ENCODE results near the gene KCNJ16. TPM values are rescaled to one million over a fixed set of nuclear protein-coding genes. Genes with fewer than 3 reads are reported as not detected.
"Not testable (repeated sequence)": the region's sequence is repeated elsewhere in the genome, so short reads cannot be mapped to it uniquely, and the experiment has no call there.

Gene KCNJ16
- 1 to 10 TPM in 1 of 10 donors, under 1 TPM in 9; 0.14 to 1.2 (median 0.46) TPM for polyA plus RNA-seq (ENCODE audit: insufficient read length in 10 of 10)
- long read RNA-seq, donor 1 = 0 reads
- long read RNA-seq, donor 2 = 0 reads
- long read RNA-seq, donor 3 = 0 reads
- long read RNA-seq, donor 4 = 0 reads
- long read RNA-seq, donor 5 = 0 reads
- long read RNA-seq, donor 6 = 0 reads
- long read RNA-seq, donor 7 = 0 reads
- long read RNA-seq, donor 8 = 0 reads
- long read RNA-seq, donor 9 = 0 reads

DNA sequence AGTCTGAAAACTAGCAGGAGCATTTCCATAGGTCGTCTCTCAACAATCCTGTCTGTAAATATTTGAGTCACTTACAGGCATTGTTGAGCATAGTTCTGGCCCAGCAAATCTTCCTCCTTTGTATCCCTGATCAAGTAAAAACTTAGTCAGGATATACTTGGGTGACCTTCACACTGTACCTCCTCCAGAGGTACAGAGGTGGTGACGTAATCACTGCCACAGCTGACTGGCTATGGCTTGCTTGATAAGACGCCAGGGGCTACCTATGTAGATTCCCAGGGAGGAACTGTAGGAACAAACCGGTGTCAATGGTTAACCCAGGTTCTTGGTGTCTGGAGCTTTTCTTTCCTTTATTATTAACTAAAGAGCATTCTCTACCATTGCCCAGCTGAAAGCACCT is at the start of gene KCNJ16:
TSS of gene KCNJ16 (plus strand) at position 270 of the 400 bp plus-strand sequence. CDS start 56,863 bp downstream, outside the sequence.
- DNase-seq = no peak

DNA sequence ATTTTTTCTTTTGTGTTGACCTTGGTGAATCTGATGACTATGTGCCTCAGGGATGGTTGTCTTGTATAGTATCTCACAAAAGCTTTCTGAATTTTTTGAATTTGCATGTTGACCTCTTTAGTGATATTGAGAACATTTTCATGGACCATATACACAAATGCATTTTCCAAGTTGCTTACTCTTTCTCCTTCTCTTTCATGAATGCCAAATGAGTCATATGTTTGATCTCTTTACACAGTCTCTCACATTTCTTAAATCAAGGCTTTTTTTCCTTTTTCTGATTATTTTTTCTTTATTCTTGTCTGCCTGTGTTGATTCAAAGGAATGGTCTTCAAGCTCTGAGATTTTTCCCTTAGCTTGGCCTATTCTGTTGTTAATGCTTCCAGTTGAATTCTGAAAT is 46.6 kb upstream of the KCNJ16 start:
- no peak for DNase-seq

DNA sequence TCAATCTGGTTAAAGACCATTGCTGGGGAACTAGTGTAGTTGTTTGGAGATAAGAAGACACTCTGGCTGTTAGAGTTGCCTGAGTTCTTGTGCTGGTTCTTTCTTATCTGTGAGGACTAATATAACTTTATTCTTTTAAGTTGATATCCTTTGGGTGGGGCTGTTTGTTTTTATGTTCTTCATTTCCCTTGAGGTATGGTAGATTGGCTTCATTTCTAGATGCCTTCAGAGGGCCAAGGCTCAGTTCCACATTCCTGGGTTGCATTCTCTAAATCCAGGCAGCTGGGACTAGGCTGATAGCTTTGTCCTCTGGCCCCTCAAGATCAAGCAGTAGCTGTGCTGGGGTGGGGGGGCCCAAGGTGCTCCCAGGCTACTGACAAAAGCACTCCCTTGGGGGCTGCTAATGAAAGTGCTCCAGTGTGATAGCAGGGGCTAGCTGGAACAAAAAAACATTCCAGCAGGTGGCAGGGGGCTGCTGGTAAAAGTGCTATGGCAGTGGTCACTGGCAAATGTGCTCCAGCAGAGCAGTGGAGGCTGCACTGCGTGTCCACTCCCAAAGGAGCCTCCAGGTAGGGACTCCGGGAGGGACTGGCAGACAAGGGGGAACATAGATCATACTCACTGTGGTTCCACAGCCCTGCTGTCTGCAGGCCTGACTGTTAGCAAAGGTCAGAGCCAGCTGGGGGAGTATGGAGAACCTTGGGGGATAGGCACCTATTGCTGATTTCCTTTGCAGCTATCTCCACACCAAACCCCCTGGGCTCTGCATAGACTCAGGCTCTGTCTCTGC is 45.9 kb upstream of the KCNJ16 start:
- no peak for DNase-seq

DNA sequence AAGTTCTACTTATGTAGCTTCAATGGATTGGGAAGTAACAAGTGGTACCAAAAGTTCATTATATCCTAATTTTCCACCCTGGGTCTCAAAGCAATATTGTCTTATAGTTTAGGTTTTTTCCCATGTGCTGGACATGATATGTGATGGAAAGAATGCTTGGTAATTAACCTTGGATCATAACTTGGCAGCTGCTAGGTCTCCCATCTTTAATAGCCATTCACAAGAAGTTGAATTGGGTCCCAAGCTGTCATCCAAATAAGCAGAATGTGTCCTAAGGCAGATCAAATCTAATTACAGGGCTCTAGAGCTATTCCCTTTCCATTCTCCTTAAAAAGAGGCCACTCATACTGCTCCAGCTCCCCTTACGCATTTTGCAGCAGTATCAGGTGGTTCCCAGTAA is 44.7 kb upstream of the KCNJ16 start:
- peak in 1 of 3 donors; percentile 61 for DNase-seq

DNA sequence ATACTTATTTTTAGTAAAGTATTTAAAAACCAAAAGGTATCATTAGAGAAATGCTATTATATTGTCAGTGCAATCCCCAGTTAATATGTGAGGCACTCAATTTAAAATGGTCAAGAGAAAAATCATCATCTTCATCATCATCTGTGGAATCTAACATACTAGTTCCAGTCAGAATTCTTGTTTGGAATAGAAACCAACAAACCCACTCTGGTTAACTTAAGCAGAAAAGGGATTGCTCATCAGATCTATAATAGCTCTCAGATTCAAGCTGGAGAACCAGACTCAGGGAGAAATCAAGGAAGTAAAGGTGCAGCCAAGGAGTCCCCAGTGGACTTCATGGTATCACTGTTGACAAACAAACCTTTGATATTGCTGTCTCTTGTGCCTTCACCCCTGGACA is 43.7 kb upstream of the KCNJ16 start:
- DNase-seq = no peak

DNA sequence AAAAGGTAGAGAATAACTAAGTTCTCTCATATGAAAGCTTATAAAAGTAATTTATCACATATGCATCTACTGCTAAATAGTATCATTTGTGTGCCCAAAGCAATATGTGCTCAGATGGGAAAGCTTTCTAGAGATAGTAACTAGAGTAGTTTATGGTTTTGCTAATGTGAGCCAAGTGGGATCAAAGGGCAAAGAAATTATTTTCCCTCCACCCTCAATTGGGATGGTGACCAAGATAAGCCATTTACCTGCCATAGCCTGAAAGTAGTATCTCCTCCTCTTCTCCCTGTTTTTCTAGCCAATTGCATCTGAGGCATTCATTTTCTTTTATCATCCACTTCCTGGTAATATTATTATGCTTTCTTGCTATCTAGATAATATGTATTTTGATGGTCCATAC is 41.9 kb upstream of the KCNJ16 start:
- DNase-seq = no peak

DNA sequence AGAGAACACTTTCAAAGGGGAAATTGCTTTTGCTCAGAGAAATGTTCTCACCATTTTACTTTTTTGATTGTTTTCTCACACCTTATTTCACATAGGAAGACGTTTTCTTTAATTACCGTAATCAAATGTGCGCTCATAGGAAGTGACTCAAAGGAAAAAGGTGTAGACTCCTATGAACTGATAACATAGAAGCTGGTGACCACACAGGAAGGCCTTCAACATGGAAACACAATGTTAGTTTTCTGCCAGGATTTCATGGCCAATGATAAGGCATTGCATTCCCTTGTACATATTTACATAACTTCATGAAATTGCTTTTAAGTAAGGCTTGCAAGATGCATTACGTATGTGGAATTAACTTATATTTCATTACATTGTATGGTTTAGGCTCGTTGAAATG is 40.9 kb upstream of the KCNJ16 start:
- DNase-seq = no peak

DNA sequence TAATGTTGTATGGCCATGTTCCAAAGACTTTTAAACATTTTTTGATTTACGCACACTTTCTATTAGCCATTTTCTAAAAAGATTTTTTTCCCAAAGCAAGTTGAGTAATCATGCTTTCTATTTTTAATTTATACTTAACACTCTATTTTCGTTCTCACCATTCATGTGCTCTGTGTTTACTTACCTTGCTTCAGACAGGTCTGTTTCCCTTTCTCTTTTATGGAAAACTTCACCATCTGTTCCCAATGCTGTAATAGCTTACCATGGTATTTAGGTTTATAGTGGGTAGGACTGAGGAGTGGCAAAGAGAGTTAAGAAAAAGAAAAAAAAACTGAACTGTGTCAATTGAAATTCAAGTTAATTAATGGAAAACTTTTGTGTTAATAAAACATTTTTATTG is 37.5 kb upstream of the KCNJ16 start:
- DNase-seq = no peak

DNA sequence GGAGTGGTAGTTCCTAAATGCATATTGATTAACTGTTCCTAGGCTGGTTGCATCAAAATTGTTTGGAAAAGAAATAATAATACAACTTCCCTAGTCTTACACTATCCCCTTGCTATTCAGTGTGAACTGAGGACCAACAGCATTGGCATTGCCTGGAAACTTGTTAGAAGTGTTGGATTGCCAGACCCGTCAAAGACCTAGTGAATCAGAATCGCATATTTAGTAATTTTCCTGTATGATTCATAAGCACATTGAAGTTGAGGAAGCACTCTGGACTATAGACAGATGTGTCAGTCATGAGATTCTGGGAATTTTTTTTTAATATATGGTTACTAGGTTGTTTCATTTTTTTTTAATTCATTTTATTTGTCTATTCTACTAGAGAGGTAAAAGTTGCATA is 34.7 kb upstream of the KCNJ16 start:
- no peak for DNase-seq

DNA sequence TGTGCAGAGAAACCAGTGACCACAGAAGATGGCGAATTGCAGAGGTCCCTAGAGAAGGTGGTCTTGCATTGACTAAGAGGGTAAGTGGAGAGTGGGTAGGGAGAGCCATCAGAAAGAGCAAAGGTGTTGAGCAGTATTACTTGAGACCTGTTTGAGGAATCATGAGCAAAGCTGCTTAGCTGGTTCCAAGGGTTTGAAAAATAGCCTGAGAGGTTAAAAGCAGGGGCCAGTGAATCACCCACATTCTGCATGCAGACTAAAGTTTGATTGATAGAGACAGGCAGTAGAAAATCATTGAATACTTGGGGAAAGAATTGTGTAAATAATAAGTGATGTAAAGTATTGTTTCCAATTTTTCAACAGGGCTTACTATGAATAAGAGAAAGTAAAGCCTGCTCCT is 34.0 kb upstream of the KCNJ16 start:
- DNase-seq = no peak

DNA sequence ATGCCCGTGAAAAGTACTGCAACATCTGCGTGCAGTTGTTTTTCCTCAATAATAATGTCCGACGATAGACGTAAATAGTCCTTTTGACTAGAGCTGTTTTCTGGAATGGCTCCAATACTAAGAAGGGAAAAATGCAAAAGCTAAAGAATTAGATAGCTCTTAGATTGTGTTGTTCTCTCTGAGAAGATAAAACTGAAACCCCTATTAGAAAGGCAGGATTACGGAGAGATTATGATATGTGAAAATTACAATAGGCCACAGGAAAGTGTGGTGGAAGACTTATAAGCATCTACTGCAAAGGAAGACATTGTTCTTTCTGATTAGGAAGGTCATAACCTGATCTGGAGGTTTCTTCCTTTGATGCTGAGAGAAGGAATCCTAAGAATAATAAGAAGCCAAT is 33.5 kb upstream of the KCNJ16 start:
- peak in 1 of 3 donors; percentile 32 for DNase-seq

DNA sequence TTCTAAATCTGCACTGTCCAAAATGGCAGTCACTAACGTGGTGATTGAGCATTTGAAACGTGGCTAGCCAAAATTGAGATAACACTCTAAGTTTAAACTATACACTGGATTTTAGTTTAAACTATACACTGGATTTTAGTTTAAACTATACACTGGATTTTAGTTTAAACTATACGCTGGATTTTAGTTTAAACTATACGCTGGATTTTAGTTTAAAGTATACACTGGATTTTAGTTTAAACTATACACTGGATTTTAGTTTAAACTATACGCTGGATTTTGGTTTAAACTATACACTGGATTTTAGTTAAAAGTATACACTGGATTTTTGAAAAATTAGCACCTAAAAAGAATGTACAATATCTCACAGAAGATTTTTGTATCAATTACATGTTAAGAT is 29.2 kb upstream of the KCNJ16 start:
- not testable (repeated sequence) for DNase-seq

DNA sequence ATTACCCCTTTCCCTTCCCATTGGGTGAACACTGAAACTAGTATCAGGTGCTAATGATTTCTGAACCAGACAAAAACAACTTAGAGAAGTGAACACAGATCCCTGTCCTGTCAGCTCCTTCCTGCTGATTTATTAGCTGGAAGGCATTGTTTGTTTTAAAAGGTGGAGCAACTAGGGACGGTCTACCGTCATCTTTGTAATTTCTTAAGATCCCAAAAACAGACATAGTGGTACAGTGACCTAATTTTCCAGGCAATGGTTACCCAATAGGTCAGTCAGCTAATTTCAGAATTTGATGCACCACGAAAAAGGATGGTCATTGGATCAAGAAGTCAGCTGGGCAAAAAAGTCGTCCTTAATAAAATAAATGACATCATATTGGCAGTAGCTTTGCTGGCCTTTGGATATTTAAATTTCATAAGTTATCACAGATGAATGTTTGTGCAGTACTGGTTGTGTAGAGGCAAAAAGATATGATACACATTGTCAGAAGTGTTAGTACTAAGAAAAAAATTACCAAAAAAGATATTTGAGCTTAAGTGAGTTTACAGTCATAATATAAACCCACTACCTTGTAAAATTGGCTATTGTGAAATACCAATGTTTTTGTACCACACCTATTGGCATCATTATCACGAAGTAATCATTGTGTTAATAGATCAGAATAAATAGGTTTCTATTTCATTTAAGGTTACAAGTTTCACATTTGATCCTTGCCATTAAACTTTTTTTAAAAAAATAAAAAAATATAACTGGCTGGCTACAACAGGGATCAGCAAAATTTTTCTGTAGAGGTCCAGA is 27.2 kb upstream of the KCNJ16 start:
- no peak for DNase-seq

DNA sequence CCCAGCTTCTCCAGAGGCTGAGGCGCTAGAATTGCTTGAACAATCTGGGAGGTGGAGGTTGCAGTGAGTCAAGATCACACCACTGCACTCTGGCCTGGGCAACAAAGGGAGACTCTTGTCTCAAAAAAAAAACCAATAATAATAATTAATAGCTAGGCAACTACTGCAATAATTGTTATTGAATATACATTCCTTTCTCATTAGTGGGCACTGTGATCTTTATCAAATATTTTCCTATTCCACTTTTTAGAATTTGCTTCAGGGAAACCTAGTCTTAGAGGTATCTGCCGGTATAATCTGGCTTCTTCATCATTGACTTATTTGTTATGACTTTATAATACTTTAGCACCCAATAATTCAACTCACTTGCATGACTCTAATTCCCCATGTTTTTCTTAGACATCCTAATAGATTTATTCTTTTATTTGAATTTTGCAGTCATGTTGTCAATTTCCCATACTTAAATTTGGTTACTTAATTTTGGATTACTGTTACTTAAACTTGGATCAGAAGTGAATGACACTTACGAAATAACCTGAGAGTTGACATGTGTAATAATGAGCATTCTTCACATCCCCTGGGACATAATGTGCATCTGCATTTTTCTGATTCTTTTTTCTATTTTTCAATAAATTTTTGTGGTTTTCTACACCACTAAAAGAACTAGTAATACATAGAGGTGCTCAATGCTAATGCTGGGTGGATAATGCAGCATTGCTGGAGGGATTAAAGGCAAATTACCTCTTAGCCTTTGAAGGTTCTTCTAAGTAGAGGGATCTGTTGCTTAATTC is 25.0 kb upstream of the KCNJ16 start:
- DNase-seq = no peak

DNA sequence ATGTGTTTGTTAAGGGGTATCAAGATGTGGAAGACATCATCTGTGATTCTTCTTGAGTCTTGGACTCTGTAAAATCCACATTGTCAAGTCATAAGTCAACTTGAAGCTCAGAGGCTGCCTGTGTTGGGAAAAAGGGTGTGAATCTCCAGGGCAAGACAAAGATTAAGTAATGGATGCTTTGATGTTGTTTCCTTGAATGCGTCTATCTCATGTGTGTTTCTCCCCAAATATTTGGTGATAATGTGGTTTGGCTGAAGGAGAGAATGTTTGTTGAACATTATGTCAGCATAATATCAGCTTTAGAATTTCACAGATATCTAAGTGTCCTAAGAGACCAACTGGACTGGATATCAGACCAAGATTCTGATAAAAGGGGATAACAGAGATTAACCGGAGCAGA is 24.1 kb upstream of the KCNJ16 start:
- DNase-seq = peak in 1 of 3 donors; percentile 32

DNA sequence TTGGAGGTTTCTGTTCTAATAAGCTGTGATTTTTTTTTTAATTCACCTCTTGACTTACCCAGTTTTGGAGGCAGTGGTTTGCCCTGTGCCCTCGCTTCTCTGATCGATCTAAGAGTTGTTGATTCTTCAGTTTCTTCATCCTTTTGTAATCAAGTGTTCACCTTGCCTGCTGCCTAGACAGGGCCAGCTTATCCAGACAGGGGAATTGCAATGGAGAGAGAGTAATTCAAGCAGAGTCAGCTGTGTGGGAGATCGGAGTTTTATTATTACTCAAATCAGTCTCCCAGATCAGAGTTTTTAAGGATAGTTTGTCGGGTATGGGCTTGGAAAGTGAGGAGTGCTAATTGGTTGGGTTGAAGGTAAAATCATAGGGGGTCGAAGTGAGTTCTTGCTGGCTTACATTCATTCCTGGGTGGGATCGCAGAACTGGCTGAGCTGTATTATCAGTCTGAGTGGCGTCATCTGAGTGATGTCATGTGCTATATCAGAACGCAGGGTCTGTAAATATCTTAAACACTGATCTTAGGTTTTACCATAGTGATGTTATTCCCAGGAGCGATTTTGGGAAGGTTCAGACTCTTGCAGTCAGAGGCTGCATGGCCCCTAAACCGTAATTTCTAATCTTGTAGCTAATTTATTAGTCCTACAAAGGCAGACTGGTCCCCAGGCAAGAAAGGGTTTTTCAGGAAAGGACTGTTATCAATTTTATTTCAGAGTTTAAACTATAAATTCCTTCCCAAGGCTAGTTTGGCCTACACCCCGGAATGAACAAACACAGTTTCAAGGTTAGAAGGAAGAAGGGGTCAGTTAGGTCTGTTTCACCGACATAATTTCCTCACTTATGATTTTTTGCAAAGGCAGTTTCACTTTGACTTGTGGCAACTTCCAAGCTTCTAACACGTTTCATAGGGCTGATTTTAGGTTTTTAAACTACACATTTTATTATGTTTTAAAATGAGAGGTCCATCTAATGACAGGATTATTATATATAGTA is 21.5 kb upstream of the KCNJ16 start:
- peak in 1 of 3 donors; percentile 34 for DNase-seq

DNA sequence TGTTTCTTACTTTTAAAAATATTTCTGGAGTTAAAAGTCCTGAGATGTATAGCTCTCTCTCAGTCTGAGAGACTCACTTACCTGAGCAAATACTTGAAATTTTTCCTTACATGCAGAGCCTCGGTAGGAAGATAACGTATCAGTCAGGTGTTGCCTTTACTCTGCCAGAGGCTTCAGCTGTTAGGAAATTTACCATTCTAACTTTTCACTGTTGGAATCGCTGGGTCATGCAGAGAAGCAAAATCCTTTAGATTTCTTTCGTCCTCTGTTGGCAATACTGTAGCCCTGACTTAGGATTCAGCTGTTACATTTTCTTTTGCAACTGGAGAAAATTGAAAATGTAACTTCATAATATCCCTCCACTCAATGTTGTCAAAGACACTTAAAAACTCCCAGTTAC is 20.0 kb upstream of the KCNJ16 start:
- DNase-seq = peak in 1 of 3 donors; percentile 29

DNA sequence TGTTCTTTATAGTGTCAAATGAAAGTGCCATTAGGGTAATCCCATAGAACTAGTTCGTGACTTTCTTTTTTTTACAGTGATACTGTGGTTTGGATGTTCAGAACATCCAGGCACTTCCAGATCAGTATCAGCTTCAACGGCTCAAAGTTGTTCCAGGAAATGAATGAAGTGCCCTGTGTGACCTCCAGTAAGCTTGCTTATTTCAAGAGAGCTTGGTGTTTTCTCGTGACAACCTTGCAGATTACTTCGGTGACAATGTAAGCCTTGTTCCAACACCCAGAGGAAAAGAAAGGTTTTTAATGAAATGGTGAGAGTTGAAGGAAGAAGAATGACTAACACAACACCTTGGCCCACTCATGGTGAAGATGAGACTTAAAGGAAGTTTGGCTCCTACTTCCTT is 16.0 kb upstream of the KCNJ16 start:
- DNase-seq = no peak

DNA sequence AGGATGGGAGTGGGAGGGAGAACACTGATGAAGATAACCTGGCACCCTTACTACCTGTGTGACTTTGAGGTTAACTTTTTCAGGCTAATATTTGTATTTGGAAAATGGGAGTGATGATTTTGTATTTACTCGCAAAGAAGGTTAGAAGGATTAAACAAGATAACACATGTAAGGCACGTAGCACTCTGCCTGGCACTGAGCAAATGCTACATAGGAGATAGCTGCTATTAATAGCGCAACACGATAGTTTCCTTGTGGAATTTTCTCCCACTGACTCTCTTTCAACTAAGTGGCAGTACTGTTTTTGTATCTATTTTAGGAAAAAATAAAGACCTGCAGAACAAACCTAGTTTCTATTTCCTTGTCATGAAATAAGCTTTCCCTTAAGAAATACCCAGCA is 15.4 kb upstream of the KCNJ16 start:
- no peak for DNase-seq

DNA sequence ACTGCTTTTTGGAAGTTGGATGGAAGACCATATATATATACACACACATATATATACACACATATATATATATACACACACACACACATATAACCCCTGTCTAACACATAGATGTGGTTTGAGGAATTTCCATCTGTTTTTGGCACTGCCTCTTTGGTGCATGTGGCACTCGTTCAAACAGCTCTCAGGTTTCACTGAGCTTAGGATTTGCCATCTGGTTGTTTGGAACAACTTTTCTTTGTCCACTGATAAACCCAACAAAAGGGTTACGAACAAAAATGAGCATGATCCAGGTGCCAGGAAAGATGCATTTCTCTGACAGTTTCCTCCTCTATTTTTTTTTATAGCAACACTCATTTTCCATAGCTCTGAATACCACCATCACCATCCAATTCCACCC is 14.6 kb upstream of the KCNJ16 start:
- peak in 1 of 3 donors; percentile 62 for DNase-seq

DNA sequence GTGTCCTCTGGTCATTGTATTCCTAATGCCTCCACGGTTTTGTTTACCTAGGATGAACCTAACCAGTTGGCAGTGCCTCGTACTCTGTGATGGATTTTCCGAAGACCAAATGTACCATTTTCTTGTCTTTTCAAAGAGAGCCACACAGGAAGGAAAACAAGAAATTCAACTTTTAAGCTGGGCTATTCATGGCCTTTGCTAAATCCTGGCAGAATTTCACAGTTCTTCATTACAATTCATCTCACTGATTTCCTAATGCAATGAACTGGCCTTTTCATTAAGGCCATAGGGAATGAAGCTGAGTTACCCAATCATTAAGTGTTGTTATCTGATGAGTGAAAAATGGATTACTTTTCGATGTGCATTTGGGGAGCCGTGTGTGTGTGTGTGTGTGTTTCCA is 7.9 kb upstream of the KCNJ16 start:
- no peak for DNase-seq

All from muscle of back (tissue), 13 donors.